Liver (tissue), 3 donors: ENCODE results near the gene SEMA3B.

ENCODE experiments used
- ATF3 ChIP-seq: IDR thresholded peaks from 2 replicates; pipeline ENCODE4 v1.6.1; 2016; ENCODE audit warnings: antibody characterized with exemption
- CTCF ChIP-seq: fragments of 150-350 bp; IDR thresholded peaks from 2 replicates; pipeline ENCODE4 v1.5.1; 2017; ENCODE audit warnings: improper control_type of control experiment, low read depth, low read length; ENCODE audit not compliant: missing input control
- HNF4A ChIP-seq, 2 donors: conservative IDR thresholded peaks; 2 replicates each; pipeline ENCODE4 v1.6.1; 2016; ENCODE audit warnings: antibody characterized with exemption in 2 of 2, mild to moderate bottlenecking in 2 of 2
- JUND ChIP-seq, 2 donors: IDR thresholded peaks; 2 replicates each; pipeline ENCODE4 v1.6.1; 2016; ENCODE audit warnings: antibody characterized with exemption in 2 of 2
- MAX ChIP-seq: IDR thresholded peaks from 2 replicates; pipeline ENCODE4 v1.6.1; 2016; ENCODE audit warnings: antibody characterized with exemption
- NR2F2 ChIP-seq: IDR thresholded peaks from 2 replicates; pipeline ENCODE4 v1.6.1; 2016; ENCODE audit warnings: antibody characterized with exemption
- RAD21 ChIP-seq, 2 donors: IDR thresholded peaks; 2 replicates each; pipeline ENCODE4 v1.6.1; 2016; ENCODE audit warnings: antibody characterized with exemption in 2 of 2, mild to moderate bottlenecking in 2 of 2
- TAF1 ChIP-seq: conservative IDR thresholded peaks from 2 replicates; pipeline ENCODE4 v1.6.1; 2016; ENCODE audit warnings: antibody characterized with exemption, mild to moderate bottlenecking
- donor health status: healthy.
- donor health status: healthy.

- TF ChIP-seq CTCF (no peak), RAD21 (IDR thresholded peaks at IDR 0.05) (no peak), MAX (no peak), JUND (IDR thresholded peaks at IDR 0.05) (no peak), NR2F2 (no peak), HNF4A (conservative IDR thresholded peaks at IDR 0.05) (no peak), TAF1 (no peak), ATF3 (no peak)
These were observed at the start of gene SEMA3B for GRCh38 chr3:50268703-50269451.
